Measurements from ENCODE around the gene PCA3. TPM values are rescaled to one million over a fixed set of nuclear protein-coding genes. Genes with fewer than 3 reads are reported as not detected.

The PCA3 gene
- total and polyA plus RNA-seq, 9 of the 15 experiments (the other 6 are each of a cell fraction or from before 2014, with no cell fraction given) = not detected

DNA sequence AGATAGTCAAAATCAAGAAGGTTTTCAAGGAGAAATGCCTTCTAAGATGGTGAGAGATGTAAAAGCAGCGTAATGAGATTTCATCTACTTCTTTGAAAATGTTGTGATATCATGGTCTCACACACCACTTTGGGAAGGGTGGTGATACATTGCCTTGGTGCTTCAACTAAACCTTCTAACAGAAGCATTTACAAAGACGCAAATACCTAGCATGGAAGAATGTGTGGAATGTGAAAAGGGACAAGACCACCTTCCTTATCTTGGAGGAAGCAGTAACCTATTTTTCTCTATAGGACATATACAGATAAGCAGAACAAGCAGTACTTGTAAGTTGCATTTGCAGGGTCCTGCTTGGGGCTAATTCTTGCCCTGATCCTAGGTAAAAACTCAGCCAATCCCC lies 38.8 kb downstream of the PCA3 start:
- intact Hi-C loops (cut with micrococcal nuclease) = no loop called here
- H3K79me2 ChIP-seq (ENCODE audit: control insufficient read depth, insufficient read depth, low read length) = no peaks in the 10 kb centered on the region

DNA sequence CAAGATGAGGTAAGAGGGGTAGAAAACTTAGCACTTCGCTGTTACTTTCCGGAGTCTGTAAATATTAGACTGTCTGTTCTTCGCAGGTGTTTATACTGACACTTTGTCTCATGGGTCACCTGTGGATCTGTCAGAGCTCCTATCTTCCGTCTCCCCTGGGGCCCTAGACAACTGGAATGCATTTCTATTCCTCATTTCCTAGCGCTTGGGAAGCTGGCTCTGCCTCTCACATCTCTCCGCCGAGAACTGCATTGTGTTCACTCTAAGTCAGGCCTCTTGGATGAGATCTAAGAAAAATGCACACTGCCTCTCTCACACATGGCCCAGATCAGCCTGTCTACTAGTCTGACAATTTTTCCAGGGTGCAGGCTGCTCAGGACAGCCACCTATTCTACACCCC lies 39.5 kb downstream of the PCA3 start:
- no peaks in the 10 kb centered on the region for H3K36me3 ChIP-seq (ENCODE audit: control insufficient read depth, insufficient read depth, low read length)
- no TSS peak for BruUV-seq (replicated peaks)
- H3K27ac ChIP-seq (ENCODE audit: extremely low read depth, low read depth, low read length) = no peak overlapping the region
- intact Hi-C loops (cut with micrococcal nuclease) (no loop called here), in situ Hi-C loops (cut with MboI) (loop anchor here (25.0 kb wide), 1 partner anchor 184 kb away; no protein-coding TSS in a partner anchor)
- H2AFZ ChIP-seq (ENCODE audit: low read depth, low read length) = no peak overlapping the region
- ChIA-PET CTCF (ENCODE audit: low intra/inter-chr PET ratio) (no interaction called here), POLR2A (no interaction called here)
- H3K4me1 ChIP-seq (replicated peaks in 1 of 2; ENCODE audit: control insufficient read depth in 2 of 2, insufficient read depth in 2 of 2, low read length in 2 of 2) = no peaks in the 10 kb centered on the region
- WGBS (ENCODE audit: insufficient coverage, low coverage, missing lambda C conversion rate) = 2% methylated on average over 6 of the region's 7 CpGs
- H3K79me2 ChIP-seq (ENCODE audit: control insufficient read depth, insufficient read depth, low read length) = no peaks in the 10 kb centered on the region
- FAIRE-seq (no peak), ATAC-seq (no peak), DNase-seq (ENCODE audit: extremely low read depth in 1 of 4, low spot score in 3 of 4) (no peak)
- no peaks in the 10 kb centered on the region for H3K27me3 ChIP-seq (ENCODE audit: control insufficient read depth in 2 of 2, insufficient read depth in 2 of 2, low read length in 2 of 2)
- H3K4me3 ChIP-seq = no peak overlapping the region
- no peaks in the 10 kb centered on the region for H4K20me1 ChIP-seq (replicated peaks; ENCODE audit: control insufficient read depth, insufficient read depth, low read length)
- no peak overlapping the region for H3K4me2 ChIP-seq (ENCODE audit: insufficient read depth, low read length)
- H3K9me3 ChIP-seq (replicated peaks; ENCODE audit: control insufficient read depth, insufficient read depth, low read depth, low read length) = no peaks in the 10 kb centered on the region
- H3K9me1 ChIP-seq (ENCODE audit: control insufficient read depth, insufficient read depth, low read length) = no peaks in the 10 kb centered on the region
- H3K9ac ChIP-seq (ENCODE audit: insufficient read depth in 1 of 2, low read depth in 2 of 2, low read length in 2 of 2) = no peak overlapping the region
- TF ChIP-seq PTTG1 (tag; IDR thresholded peaks at IDR 0.05; ENCODE audit: low read depth) (no peak), IFI16 (CRISPR knock-in tag; IDR thresholded peaks at IDR 0.05) (no peak), SNIP1 (IDR thresholded peaks at IDR 0.05; ENCODE audit: low read depth) (no peak), TAF7 (tag; IDR thresholded peaks at IDR 0.05) (no peak), POLR3A (IDR thresholded peaks at IDR 0.05; ENCODE audit: borderline replicate concordance, extremely low read depth, insufficient read depth, insufficient read length) (no peak), CC2D1A (IDR thresholded peaks at IDR 0.05) (no peak), ESRRB (CRISPR knock-in tag; IDR thresholded peaks at IDR 0.05; ENCODE audit: borderline replicate concordance) (no peak)
- TF ChIP-seq, protein P1, sequence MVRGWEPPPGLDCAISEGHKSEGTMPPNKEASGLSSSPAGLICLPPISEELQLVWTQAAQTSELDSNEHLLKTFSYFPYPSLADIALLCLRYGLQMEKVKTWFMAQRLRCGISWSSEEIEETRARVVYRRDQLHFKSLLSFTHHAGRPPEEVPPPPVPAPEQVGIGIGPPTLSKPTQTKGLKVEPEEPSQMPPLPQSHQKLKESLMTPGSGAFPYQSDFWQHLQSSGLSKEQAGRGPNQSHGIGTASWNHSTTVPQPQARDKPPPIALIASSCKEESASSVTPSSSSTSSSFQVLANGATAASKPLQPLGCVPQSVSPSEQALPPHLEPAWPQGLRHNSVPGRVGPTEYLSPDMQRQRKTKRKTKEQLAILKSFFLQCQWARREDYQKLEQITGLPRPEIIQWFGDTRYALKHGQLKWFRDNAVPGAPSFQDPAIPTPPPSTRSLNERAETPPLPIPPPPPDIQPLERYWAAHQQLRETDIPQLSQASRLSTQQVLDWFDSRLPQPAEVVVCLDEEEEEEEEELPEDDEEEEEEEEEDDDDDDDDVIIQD (CRISPR knock-in tag; IDR thresholded peaks at IDR 0.05) = no peak
- TF ChIP-seq, protein P2, sequence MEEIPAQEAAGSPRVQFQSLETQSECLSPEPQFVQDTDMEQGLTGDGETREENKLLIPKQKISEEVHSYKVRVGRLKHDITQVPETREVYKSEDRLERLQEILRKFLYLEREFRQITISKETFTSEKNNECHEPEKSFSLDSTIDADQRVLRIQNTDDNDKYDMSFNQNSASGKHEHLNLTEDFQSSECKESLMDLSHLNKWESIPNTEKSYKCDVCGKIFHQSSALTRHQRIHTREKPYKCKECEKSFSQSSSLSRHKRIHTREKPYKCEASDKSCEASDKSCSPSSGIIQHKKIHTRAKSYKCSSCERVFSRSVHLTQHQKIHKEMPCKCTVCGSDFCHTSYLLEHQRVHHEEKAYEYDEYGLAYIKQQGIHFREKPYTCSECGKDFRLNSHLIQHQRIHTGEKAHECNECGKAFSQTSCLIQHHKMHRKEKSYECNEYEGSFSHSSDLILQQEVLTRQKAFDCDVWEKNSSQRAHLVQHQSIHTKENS (CRISPR knock-in tag; IDR thresholded peaks at IDR 0.05) = no peak
- TF ChIP-seq, protein P3, sequence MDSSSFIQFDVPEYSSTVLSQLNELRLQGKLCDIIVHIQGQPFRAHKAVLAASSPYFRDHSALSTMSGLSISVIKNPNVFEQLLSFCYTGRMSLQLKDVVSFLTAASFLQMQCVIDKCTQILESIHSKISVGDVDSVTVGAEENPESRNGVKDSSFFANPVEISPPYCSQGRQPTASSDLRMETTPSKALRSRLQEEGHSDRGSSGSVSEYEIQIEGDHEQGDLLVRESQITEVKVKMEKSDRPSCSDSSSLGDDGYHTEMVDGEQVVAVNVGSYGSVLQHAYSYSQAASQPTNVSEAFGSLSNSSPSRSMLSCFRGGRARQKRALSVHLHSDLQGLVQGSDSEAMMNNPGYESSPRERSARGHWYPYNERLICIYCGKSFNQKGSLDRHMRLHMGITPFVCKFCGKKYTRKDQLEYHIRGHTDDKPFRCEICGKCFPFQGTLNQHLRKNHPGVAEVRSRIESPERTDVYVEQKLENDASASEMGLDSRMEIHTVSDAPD (CRISPR knock-in tag; IDR thresholded peaks at IDR 0.05) = no peak

More for the DNA sequence above, 38.8 kb downstream of the PCA3 start:
- Histone ChIP-seq H3K36me3 (ENCODE audit: control insufficient read depth, insufficient read depth, low read length) (no peaks in the 10 kb centered on the region), H3K9ac (ENCODE audit: insufficient read depth in 1 of 2, low read depth in 2 of 2, low read length in 2 of 2) (no peak overlapping the region), H3K9me3 (replicated peaks; ENCODE audit: control insufficient read depth, insufficient read depth, low read depth, low read length) (no peaks in the 10 kb centered on the region), H2AFZ (ENCODE audit: low read depth, low read length) (no peak overlapping the region), H3K4me1 (replicated peaks in 1 of 2; ENCODE audit: control insufficient read depth in 2 of 2, insufficient read depth in 2 of 2, low read length in 2 of 2) (no peaks in the 10 kb centered on the region), H4K20me1 (replicated peaks; ENCODE audit: control insufficient read depth, insufficient read depth, low read length) (no peaks in the 10 kb centered on the region), H3K9me1 (ENCODE audit: control insufficient read depth, insufficient read depth, low read length) (no peaks in the 10 kb centered on the region), H3K27ac (ENCODE audit: extremely low read depth, low read depth, low read length) (no peak overlapping the region), H3K27me3 (ENCODE audit: control insufficient read depth in 2 of 2, insufficient read depth in 2 of 2, low read length in 2 of 2) (no peaks in the 10 kb centered on the region), H3K4me3 (no peak overlapping the region), H3K4me2 (ENCODE audit: insufficient read depth, low read length) (no peak overlapping the region)
- in situ Hi-C loops (cut with MboI) = loop anchor here (25.0 kb wide), 1 partner anchor 184 kb away; no protein-coding TSS in a partner anchor
- WGBS (ENCODE audit: insufficient coverage, low coverage, missing lambda C conversion rate) = 0% methylated on average over 2 of the region's 2 CpGs
- ChIA-PET CTCF (ENCODE audit: low intra/inter-chr PET ratio) (no interaction called here), POLR2A (no interaction called here)
- no peak for ATAC-seq
- BruUV-seq (replicated peaks) = no TSS peak
- no peak for TF ChIP-seq MCM7 (IDR thresholded peaks at IDR 0.05)
- TF ChIP-seq ZNF778 (CRISPR knock-in tag; IDR thresholded peaks at IDR 0.05) = no peak
- no peak for TF ChIP-seq ZC3H4 (CRISPR knock-in tag; IDR thresholded peaks at IDR 0.05; ENCODE audit: borderline replicate concordance)
- TF ChIP-seq ZNF23 (CRISPR knock-in tag; IDR thresholded peaks at IDR 0.05) = no peak
- TF ChIP-seq, protein P4, sequence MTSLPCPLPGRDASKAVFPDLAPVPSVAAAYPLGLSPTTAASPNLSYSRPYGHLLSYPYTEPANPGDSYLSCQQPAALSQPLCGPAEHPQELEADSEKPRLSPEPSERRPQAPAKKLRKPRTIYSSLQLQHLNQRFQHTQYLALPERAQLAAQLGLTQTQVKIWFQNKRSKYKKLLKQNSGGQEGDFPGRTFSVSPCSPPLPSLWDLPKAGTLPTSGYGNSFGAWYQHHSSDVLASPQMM (CRISPR knock-in tag; IDR thresholded peaks at IDR 0.05) = no peak
- no peak for DNase-seq (ENCODE audit: extremely low read depth in 1 of 4, low spot score in 3 of 4)
- no peak for FAIRE-seq
